ENCODE measurements around the gene MAP2. TPM values are rescaled to one million over a fixed set of nuclear protein-coding genes. Genes with fewer than 3 reads are reported as not detected.

Gene MAP2
- total RNA-seq, 1 donor from 2014 or later, result 16.5 TPM

DNA sequence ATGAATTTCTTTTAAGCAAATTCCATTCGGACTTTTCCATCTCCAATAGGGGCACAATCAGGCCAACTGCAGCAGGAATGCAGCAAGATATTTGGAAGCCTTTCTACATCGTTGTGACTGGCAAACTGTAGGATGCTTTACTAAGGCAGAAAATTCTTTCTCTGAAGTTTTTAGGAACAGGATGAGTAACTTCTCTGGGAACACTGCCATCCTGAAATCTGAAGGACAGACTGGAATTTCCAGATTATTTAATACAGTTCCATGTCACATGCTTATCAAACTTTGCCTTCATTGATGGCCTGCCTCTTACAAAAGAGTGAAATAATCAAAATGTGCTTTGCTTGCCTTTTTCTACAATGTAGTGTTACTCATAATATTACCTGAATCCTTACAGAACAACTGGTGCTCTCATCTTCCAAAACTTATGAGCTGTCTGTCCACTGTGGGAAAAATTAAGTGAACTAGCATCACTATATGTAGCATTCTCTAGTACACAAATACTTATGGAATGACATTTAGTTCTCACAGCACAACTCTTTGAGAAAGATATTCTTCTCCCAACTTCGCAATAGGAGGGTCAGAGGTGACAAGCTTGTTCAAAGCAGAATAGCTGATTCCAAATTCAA, 32.0 kb upstream of the MAP2 start:
- TF ChIP-seq CTCF (IDR thresholded peaks at IDR 0.05; ENCODE audit: unreplicated experiment), result no peak
- no peak for DNase-seq (ENCODE audit: low spot score, unreplicated experiment)
- Mint-ChIP-seq H3K36me3 (ENCODE audit: insufficient read depth) (no peaks in the 10 kb centered on the region), H3K4me1 (ENCODE audit: low read depth) (no peaks in the 10 kb centered on the region), H3K4me3 (ENCODE audit: low read depth) (no peak overlapping the region), H3K27me3 (peaks cover 8% of the 10 kb centered on the region), H3K27ac (no peak overlapping the region), H3K9me3 (ENCODE audit: low read depth) (no peaks in the 10 kb centered on the region)

- no peak for DNase-seq (ENCODE audit: low spot score, unreplicated experiment)
- Mint-ChIP-seq H3K27ac (no peak overlapping the region), H3K9me3 (ENCODE audit: low read depth) (no peaks in the 10 kb centered on the region), H3K4me3 (ENCODE audit: low read depth) (no peak overlapping the region), H3K27me3 (peaks cover 8% of the 10 kb centered on the region), H3K36me3 (ENCODE audit: insufficient read depth) (no peaks in the 10 kb centered on the region), H3K4me1 (ENCODE audit: low read depth) (no peaks in the 10 kb centered on the region)
- no peak for TF ChIP-seq CTCF (IDR thresholded peaks at IDR 0.05; ENCODE audit: unreplicated experiment)
Observed at GRCh38 chr2:209395229-209395628, 28.6 kb upstream of the MAP2 start.

DNA sequence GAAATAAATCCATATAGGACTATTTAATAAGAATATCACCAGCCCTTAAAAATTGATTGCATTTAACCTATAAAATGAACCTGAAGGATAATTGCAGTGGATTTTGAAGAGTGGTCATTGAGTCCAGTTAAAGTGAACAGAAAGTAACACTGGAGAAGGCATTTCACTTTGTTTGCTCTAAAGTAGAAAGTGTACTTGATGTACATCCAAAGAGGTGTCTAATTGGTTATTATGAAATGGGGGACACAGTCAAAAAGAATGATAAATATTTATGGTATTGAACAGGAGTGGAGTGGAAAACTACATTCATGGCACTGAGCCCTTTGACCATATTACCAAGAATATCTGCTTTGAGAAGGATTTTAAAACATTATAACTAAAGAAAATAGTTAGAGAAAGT, 28.2 kb upstream of the MAP2 start:
- Mint-ChIP-seq H3K9me3 (ENCODE audit: low read depth) (no peaks in the 10 kb centered on the region), H3K36me3 (ENCODE audit: insufficient read depth) (no peaks in the 10 kb centered on the region), H3K27me3 (peaks cover 8% of the 10 kb centered on the region), H3K27ac (no peak overlapping the region), H3K4me3 (ENCODE audit: low read depth) (no peak overlapping the region), H3K4me1 (ENCODE audit: low read depth) (no peaks in the 10 kb centered on the region)
- no peak for DNase-seq (ENCODE audit: low spot score, unreplicated experiment)
- no peak for TF ChIP-seq CTCF (IDR thresholded peaks at IDR 0.05; ENCODE audit: unreplicated experiment)

DNA sequence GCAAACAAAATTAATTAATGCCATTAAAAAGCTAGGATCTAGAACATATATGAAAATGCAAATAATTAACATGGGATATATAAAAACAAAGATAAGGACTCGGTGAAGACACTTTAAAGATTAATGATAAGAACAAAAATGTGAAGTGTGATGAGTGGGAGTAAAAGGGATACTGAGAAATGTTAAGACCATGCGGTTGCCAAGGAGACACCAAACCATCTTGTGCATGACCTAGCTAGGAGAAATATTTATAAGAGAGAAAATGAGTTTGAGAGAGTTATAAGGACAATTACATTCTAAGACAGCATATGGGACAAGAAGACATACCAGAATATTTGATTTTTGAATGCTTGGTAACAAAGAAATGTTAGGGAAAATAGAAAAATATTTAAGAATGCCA, 25.4 kb upstream of the MAP2 start:
- Mint-ChIP-seq H3K4me1 (ENCODE audit: low read depth) (no peaks in the 10 kb centered on the region), H3K9me3 (ENCODE audit: low read depth) (no peaks in the 10 kb centered on the region), H3K4me3 (ENCODE audit: low read depth) (no peak overlapping the region), H3K27ac (no peak overlapping the region), H3K27me3 (peaks cover 8% of the 10 kb centered on the region), H3K36me3 (ENCODE audit: insufficient read depth) (no peaks in the 10 kb centered on the region)
- no peak for TF ChIP-seq CTCF (IDR thresholded peaks at IDR 0.05; ENCODE audit: unreplicated experiment)
- DNase-seq (ENCODE audit: low spot score, unreplicated experiment), result no peak

DNA sequence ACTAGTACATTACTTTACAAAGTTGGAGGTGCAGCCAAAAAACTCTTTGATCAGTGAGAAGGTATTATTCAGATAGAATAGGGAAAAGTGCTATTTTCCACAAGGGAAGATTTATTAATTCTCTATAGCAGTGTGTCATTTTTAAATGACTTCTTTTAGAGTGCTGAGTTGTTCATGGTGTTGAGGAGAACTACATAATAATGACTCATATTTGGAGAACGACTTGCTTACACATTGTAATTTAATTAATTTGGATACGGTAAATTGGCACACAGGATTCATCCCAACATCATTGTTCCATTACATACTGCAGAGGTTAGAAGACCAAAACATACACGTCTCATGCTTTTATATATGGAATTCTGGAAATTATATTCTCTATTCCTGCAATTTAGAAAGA, 22.1 kb upstream of the MAP2 start:
- Mint-ChIP-seq H3K36me3 (ENCODE audit: insufficient read depth) (no peaks in the 10 kb centered on the region), H3K4me3 (ENCODE audit: low read depth) (no peak overlapping the region), H3K27ac (no peak overlapping the region), H3K9me3 (ENCODE audit: low read depth) (no peaks in the 10 kb centered on the region), H3K4me1 (ENCODE audit: low read depth) (no peaks in the 10 kb centered on the region), H3K27me3 (no peaks in the 10 kb centered on the region)
- DNase-seq (ENCODE audit: low spot score, unreplicated experiment), result no peak
- TF ChIP-seq CTCF (IDR thresholded peaks at IDR 0.05; ENCODE audit: unreplicated experiment), result no peak
